Urothelium cell line (cell line): ENCODE results near the gene GNAL.
"Not testable (repeated sequence)": the region's sequence is repeated elsewhere in the genome, so short reads cannot be mapped to it uniquely, and the experiment has no call there.

ENCODE experiments used
- DNase-seq: peaks from one replicate; pipeline ENCODE4 v3.0.0; 2011; ENCODE audit warnings: low spot score, mixed read lengths
- FAIRE-seq: peaks from 2 replicates; lab custom pipeline; 2011; peaks lifted over from hg19 to GRCh38; lab: Jason Lieb, UNC

Gene GNAL

DNA sequence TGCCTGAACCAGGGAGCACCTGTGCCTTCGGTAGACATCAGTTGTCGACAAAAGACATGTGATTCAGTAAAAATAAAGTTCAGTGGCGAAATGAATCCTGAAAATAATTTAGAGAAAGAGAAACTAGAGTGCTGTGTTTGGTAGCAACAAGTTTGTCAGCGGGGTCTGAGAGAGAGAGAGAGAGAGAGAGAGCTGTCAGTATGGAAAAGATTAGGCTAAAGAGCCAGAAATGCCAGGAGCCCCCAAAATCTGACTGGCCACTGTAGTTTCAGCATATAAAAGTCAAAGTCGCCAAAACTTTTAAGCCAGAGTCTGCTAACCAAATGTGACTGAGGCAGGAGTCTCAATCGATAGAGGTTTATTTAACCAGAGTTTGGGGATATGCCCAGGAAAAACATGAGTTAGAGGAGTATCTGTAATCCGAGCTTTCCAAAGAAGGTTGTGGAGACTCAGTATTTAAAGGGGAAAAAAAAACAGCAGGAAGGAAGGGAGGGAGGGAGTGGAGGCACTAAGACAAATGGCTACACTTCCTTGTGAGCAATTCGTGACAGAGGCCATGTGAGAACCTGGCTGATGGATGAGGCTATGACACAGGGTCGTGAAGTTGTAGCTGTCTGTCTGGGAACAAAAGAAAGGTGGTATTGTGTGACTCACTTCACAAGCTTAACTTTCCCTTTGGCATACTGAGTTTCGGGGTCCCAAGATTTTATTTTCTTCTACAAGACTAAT, 20.5 kb upstream of the GNAL start:
- FAIRE-seq (no peak), DNase-seq (no peak)

DNA sequence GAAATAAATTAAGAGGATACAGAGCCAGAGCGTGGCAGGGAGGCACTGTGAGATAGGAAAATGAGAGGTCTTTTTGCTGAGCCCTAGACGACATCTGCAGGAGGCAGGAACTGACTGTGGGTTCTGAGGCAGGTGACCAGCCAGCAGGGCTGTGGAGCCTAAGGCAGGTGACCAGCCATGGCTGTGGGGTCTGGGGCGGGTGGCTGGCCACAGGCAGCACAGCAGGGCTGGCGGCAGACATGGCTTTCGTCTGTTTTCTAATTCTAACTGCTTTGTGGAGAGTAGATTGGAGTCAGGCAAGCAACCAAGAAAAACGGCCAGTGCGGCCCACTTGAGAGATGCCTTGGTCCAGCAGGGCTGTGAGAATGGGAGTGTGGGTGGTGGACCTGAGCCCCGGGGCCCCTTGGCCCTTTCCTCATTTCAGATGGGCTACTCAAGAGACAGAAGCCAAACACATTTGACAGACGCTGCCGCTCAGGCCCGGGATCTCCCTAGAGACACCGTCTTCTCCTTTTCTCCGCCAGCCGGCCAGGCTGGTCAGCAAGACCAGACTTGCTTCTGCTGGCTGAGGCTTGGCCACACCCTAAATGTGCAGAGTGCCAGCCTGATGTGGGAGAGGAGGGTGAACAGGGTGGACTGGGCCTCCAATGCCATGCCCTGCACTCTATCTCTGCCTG, 19.7 kb upstream of the GNAL start:
- DNase-seq (no peak), FAIRE-seq (peak; percentile 78)

DNA sequence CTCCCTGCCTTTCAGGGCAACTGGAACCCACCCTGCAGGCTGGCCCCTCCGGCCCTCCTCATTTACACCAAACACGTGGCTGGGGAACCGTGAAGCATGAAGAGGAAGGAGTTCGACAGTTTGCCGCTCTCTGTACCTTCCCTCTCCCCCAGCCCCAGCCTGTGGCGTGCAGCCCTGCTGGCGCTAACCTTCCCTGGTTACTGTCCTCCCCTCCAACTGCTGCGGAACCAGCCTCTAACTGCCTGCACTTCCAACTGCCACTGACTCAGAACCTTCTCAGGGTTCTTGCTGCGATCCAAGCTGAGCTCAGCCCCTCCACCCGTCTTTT, 19.2 kb upstream of the GNAL start:
- FAIRE-seq (no peak), DNase-seq (no peak)

DNA sequence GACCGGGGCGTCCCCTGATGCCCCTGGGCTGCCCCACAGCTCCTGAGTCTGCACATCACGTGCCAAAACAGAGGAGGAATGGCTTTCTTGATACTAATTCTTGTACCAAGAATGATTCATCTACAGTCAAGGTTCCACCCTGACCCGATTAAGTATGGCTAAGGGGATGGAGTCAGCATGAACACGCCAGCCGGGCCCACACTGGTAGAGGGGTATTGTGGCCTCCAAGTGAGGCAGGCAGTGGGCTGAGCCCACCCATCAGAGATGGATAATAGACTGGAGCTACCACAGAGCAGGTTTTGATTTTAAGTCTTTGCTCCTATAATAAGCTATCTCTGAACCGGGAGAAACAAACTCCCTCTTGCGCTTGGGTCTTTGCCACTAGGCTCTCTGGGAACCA, 17.9 kb upstream of the GNAL start:
- FAIRE-seq: no peak

DNA sequence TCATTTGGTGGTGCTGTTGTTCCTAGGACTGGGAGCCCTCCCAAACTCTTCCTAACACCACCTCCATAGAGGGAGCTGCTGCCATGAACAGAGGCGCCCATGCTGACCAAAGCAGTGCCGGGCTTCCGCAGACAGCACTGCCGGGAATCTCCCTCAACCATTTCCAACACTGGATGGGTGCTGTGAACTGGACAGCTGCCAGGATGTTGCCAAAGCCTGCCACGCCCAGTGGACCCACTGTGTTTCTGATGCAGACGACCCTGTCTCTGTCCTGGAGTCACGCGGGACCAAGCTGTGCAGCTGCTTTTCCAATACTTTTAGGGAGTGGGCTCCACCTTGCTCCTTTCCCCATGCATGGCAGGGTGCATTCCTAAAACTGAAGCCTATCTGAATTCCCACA, 16.9 kb upstream of the GNAL start:
- FAIRE-seq: no peak
- no peak for DNase-seq

More for the DNA sequence above, 17.9 kb upstream of the GNAL start:
- no peak for DNase-seq

DNA sequence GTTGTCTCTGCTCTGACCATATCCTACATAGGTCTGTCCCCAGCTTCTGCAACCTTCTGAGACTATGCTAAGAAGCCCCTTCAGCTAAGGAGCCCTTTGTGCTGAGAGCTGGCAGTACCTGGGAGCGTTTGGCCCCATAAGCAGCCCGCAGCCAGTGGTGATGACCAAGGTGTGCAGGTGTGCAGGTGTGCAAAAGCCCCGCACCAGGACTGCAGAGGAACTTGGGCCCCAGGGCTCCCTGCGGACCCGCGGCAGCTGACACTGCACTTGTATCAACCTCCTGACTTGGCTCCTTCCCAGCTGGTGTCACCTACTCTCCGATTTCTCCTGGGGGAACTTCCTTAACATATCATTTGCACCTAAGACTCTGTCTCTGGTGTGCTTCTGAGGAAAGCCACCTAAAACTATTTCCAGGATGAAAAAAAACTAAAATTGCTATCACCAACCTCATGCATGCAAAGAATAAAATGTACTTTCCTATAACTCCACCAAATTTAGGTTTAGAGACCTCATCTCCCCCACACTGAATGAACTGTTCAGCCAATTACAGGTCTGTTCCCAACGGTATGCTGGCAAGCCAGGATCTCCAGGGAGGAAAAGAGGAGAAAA, 16.1 kb upstream of the GNAL start:
- FAIRE-seq: no peak
- no peak for DNase-seq

DNA sequence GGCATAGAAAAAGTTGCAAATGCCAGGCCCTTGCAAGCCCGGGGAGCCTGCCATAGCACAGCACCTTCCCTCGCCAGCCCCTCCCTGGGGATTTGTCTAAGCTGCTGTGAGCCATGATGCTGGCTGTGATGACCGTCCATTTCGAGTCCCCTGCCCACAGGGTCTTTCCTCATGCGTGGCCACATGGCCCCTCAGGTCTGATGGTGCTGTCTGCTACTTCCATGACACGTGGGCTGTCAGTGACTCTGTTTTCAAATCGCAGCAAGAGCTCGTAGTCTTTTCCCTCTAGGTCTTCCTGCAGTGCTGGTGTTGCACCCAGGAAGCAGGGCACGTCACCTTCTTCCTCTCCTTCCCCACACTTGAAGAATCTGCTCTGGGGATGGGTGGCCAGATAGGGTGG, 15.5 kb upstream of the GNAL start:
- FAIRE-seq (peak; percentile 87), DNase-seq (no peak)

DNA sequence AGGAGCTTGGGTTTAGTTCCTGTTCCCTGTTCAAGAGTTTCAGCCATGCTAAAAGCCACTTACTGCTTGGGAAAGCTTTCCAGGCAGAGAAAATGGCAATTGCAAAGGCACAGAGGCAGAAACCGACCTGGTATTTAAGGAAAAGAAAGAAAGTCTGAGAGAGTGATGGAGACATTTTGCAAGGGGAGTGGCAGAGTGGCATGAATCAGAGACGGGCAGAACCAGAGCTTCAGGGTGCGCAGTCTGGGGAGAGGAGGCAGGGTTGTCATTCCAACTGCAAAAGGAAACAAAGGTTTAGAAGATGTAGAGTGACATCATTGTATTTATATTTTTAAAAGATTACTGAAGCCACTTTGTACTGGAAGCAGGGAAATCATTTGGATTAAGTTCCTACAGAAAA, 14.9 kb upstream of the GNAL start:
- DNase-seq (no peak), FAIRE-seq (no peak)

DNA sequence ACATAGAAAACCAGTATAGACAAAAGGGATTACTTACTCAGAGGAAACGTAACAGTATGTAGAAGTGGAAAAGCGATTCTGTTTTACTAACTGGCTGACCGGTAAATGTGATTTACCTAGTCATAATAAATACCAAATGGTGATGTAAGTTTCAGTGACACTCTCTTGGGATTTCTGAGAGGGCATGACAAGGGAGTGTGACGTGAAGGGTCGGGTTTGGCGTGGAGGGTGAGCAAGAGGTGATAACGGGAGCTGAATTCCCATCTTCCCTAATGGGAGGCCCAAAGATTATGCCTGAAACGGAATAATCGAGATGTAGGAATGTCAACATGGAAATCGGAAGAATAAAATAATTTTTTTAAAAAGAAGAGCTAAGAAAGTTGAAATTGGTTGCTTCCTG, 12.7 kb upstream of the GNAL start:
- DNase-seq: no peak
- FAIRE-seq: peak; percentile 65

DNA sequence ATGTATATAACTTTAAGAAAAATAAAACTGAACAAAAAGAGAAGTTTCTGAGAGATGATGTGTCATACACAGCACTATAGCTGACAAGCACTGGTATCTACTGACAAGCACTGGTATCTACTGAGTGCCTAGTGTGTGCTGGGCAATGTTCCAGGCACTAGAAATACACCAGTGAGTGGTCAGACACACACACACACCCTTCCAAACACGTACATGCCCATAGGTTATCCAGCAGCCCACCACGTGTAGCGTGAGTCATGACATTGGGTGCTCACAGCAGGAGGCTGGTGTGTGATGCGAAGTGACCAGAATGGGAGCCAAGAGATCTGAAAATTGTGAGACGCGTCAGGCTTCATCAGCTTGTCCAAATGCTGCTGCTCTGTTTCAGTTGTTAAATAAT, 12.2 kb upstream of the GNAL start:
- FAIRE-seq (peak; percentile 86), DNase-seq (peak; percentile 50)

DNA sequence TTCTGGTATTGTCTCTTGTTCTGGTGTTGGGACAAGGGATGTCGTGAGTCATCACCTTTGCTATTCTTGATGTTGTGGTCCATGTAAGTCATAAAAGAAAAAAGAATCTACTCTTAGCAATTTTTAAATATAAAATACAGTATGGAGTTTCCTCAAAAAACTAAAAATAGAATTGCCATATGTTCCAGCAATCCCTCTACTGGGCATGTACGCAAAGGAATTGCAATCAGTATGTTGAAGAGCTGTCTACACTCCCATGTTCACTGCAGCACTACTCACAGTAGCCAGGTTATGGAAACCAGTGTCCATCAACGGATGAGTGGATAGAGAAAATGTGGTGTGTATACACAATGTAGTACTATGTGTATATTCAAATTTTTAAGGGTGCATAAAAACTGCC, 10.9 kb upstream of the GNAL start:
- DNase-seq (no peak), FAIRE-seq (no peak)

DNA sequence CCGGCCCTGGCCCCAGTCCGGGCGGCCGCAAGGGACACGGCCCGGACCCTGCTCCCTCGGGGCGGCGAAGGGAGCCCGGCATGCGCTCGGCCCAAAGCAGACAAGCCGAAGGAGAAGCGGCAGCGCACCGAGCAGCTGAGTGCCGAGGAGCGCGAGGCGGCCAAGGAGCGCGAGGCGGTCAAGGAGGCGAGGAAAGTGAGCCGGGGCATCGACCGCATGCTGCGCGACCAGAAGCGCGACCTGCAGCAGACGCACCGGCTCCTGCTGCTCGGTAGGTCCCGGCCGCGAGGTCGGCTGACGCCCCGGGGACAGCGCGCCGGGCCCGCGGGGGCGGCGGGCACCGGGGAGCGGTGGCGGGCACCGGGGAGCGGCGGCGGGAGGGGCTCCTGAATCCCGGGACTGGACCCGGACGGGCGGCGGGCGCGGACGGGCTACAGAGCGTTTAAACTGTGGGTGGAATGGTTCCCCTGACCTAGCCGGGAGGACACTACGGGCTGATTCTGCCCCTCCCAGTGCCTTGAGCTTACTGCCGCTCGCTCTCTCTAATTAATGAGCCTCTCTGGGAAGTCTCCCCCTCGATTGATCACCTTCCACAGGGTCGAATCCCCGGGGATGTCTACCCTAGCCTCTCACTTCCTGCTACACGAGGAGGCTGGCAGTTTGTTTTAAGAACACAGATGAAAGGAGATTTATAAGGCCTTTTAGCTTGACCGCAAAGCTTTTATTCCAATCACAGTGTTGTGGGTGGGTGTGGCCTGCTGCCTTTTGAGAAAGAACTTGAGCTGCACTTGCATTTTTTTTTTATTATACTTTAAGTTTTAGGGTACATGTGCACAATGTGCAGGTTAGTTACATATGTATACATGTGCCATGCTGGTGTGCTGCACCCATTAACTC, 853 bp downstream of the GNAL start:
- FAIRE-seq: peak; percentile 90
- peak; percentile 80 for DNase-seq

DNA sequence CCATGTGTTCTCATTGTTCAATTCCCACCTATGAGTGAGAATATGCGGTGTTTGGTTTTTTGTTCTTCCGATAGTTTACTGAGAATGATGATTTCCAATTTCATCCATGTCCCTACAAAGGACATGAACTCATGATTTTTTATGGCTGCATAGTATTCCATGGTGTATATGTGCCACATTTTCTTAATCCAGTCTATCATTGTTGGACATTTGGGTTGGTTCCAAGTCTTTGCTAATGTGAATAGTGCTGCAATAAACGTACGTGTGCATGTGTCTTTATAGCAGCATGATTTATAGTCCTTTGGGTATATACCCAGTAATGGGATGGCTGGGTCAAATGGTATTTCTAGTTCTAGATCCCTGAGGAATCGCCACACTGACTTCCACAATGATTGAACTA, 1.6 kb downstream of the GNAL start:
- FAIRE-seq, DNase-seq: not testable (repeated sequence)

DNA sequence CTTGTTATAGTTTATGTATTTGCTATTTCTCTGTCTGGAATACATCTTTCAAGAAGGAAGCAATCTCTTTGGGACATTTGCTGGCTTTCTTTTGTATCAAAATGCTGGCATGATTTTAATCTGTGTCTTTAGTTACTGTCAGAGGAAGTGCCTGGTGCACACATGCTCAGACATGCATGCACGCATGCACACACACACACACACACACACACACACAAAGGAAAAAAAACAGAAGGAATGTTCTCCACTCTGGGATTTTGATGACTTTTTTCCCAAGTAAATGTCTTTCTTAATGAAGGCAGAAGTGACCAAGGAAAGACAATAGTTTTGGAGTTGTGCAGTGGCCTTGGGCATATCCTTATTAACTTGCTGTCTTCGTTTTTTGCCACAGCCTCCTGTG, 6.7 kb downstream of the GNAL start:
- no peak for DNase-seq
- no peak for FAIRE-seq

DNA sequence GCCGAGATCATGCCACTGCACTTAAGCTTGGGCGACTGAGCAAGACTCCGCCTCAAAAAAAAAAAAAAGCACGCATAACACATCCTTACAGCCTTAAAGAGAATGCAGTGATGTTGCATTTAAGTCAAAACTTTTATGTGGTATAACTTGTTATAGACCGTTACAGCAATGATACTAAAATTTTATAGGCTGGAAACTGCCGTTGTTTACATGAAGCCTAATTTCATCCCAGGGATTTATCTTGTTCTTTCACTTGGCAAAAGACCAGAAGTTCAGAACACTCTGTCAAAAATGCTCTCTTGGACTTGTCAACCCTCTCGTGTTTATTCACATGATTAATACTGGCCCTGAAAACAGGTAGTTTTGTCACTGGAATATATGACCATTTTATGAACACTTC, 7.4 kb downstream of the GNAL start:
- DNase-seq (no peak), FAIRE-seq (no peak)

DNA sequence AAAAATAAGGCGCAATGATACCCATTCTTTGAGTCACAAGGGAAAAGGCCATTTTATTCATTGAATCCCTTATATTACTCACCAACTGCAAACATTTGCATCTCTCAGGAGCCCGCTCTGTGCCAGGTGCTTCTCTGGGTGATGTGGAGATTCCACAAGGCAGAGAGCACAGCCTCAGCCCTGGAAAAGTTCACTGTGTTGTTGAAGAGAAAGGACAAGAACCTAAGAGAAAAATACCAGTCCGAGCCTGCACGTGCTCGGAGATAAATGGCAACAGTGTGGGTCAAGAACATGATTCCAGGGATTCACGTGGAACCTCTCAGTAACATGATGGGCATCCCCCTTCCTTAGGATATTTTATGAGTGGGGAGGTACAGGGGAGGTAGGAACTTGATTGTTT, 11.8 kb downstream of the GNAL start:
- no peak for FAIRE-seq
- no peak for DNase-seq

DNA sequence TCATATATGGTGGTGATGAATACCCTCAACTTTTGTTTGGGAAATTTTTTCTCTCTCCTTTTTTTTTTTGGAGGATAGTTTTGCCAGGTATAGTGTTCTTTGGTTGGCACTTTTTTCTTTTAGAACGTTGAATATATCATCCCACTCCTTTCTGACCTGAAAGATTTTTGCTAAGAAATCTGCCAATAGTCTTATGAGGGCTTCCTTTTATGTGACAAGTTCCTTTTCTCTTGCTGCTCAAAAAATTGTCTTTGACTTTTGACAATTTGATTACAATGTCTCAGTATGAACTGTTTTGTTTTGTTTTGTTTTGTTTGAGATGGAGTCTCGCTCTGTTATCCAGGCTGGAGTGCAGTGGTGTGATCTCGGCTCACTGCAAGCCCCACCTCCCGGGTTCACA, 21.5 kb downstream of the GNAL start:
- DNase-seq: no peak
- FAIRE-seq: no peak

DNA sequence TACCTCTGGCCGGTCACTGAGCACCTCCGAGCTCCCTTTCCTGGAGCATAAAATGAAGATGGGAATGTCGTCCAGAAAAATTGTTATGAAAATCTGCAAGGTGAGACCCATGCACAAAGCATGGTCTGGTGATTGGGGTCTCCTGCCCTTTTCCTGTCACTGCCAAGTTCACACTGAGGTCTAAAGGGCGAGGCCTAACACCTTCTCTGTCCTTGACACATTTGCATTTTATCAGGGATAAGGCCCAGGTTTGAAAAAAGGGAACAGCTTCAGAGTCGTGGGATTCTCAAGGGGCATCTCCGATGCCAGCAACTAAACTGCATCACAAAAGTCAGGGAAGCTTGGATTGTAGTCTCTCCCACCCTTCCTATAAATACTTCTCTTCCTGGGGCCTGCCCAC, 24.7 kb downstream of the GNAL start:
- FAIRE-seq: no peak

DNA sequence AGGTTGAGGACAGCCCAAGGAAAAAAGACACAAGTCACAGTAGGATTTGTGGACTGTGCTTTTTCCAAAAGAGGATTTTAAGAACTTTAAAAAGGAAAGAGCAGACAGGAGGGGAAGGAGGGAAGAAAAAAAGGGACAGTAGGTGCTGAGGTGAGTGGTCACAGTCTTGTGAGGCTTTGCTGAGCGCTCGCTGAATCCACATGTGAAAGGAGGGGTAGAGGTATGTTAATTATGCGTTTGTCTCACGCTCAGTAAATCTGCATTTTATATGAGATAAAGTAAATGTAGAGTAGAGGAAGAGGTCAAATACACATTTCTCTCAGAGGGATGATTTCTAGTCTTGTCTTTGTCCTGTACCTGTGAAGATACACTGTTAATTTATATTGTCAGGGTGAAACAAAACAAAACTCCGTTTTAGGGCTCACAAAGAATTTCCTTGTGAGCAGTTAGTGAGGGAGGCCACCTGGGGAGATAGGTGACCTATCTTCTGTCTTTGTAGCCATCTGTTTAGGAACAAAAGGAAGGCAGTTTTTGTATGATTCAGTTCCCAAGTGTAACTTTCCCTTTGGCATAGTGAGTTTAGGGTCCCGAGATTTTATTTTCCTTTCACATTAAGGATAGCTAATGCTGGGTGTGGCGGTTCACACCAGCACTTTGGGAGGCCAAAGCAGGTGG, 25.3 kb downstream of the GNAL start:
- FAIRE-seq (no peak), DNase-seq (no peak)

More for the DNA sequence above, 24.7 kb downstream of the GNAL start:
- no peak for DNase-seq

DNA sequence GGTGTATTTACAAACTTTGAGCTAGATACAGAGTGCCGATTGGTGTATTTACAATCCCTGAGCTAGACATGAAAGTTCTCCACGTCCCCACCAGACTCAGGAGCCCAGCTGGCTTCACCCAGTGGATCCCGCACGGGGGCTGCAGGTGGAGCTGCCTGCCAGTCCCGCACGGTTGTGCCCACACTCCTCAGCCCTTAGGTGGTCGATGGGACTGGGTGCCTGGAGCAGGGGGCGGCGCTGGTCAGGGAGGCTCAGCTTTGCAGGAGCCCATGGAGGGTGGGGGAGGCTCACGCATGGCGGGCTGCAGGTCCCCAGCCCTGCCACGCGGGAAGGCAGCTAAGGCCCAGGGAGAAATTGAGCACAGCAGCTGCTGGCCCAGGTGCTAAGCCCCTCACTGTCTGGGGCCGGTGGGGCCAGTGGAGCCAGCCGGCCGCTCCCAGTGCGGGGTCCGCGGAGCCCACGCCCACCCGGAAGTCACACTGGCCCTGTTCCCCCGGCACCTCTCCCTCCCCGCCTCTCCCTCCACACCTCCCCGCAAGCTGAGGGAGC, 27.8 kb downstream of the GNAL start:
- not testable (repeated sequence) for DNase-seq, FAIRE-seq
